BJ (cell line): ENCODE results near the gene MAML2. TPM values are rescaled to one million over a fixed set of nuclear protein-coding genes. Genes with fewer than 3 reads are reported as not detected.

Source experiments
- CTCF ChIA-PET: fragments of 350-600 bp; formaldehyde crosslinking; extraction: SDS; loops from one replicate; lab custom pipeline; 2021; ENCODE audit warnings: antibody characterized with exemption, inconsistent platforms; lab: Yijun Ruan, JAX
- POLR2A ChIA-PET: fragments of 300-600 bp; sonication (Branson Sonifier 250); formaldehyde crosslinking; extraction: SDS; loops from one replicate; lab custom pipeline; 2021; ENCODE audit warnings: antibody characterized with exemption; lab: Charles Lee
- DNase-seq: peaks from one replicate; pipeline ENCODE4 v3.0.0-alpha.2; 2011; ENCODE audit warnings: low read depth
- H3K27me3 ChIP-seq: 2 replicates; pipeline ENCODE4 v1.6.0; 2011; ENCODE audit warnings: low read length; ENCODE audit not compliant: control insufficient read depth, insufficient read depth
- H3K36me3 ChIP-seq: 2 replicates; pipeline ENCODE4 v1.5.1; 2011; ENCODE audit warnings: low read length; ENCODE audit not compliant: control insufficient read depth, insufficient read depth
- H3K4me3 ChIP-seq: 2 replicates; pipeline ENCODE4 v1.5.1; 2011; ENCODE audit warnings: low read depth, mild to moderate bottlenecking, control low read depth, low read length
- polyA plus RNA-seq: library from polyadenylated mRNA; depleted of rRNA; stranded (reverse); fragments of >200 nt; gene quantifications from 2 replicates; pipeline ENCODE4 v1.2.3, GENCODE V29; 2011
- TF ChIP-seq, protein P1 (sequence below): IDR thresholded peaks from 2 replicates; pipeline ENCODE4 v1.5.1; 2011; ENCODE audit warnings: low read depth, mild to moderate bottlenecking, control low read depth, inconsistent platforms, low read length, moderate library complexity; ENCODE audit not compliant: insufficient read depth

MAML2 gene
- polyA plus RNA-seq, 1 experiment = 22.0 TPM

DNA sequence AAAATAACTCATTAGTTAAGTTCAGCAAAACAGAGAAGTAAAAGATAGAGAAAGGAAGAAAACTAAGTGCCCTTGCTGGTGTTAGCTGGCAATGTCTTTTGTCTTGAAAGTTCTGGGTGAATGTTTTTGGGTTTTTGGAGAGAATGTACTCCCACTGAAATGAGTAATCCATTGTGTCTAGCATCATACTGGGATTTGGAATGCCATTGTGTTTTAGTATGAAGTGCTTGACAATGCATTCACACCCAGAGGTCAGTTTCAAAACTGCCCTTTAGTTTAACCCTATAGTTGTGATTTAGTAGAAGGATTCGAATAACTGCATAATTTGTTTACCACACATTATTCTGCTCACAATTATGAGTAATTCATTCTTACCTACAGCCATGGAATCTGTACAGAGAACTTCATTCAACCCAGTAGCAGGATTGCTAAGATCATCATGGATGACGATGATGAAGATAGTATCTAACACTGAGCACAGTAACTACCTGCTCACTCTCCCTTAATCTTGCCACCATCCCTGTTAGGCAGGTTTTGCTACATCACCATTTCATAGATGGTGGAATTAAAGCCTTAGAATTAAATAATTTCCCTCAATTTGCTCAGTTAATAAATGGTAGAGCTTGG, 33.9 kb downstream of the MAML2 start:
- Histone ChIP-seq H3K36me3 (no peaks in the 10 kb centered on the region), H3K4me3 (no peak overlapping the region), H3K27me3 (no peaks in the 10 kb centered on the region)
- TF ChIP-seq, protein P1, sequence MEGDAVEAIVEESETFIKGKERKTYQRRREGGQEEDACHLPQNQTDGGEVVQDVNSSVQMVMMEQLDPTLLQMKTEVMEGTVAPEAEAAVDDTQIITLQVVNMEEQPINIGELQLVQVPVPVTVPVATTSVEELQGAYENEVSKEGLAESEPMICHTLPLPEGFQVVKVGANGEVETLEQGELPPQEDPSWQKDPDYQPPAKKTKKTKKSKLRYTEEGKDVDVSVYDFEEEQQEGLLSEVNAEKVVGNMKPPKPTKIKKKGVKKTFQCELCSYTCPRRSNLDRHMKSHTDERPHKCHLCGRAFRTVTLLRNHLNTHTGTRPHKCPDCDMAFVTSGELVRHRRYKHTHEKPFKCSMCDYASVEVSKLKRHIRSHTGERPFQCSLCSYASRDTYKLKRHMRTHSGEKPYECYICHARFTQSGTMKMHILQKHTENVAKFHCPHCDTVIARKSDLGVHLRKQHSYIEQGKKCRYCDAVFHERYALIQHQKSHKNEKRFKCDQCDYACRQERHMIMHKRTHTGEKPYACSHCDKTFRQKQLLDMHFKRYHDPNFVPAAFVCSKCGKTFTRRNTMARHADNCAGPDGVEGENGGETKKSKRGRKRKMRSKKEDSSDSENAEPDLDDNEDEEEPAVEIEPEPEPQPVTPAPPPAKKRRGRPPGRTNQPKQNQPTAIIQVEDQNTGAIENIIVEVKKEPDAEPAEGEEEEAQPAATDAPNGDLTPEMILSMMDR = no peak
- DNase-seq = no peak
- POLR2A ChIA-PET = no interaction called here
- CTCF ChIA-PET = interaction anchor here (0.6 to 1.0 kb wide), 3 partner anchors 27 to 33 kb away, joined by 3 to 4 read pairs (median 3); no protein-coding TSS in a partner anchor

DNA sequence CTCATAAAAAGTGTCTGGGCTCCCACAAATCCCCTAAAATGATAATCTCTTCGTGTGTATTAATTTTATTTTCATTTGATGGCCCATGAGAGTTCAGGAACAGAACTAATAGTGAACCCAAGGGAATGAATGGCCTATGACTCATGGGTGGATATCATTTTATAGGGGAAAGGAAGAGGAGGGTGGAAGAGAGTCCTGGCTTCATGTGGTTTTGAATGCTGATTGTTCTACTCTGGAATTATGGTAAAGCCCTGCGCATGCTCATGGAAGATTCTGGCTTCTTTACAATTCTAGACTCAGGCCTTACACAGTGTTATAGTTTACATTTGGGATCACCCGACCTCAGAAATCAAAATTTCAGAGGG, 35.2 kb downstream of the MAML2 start:
- no peaks in the 10 kb centered on the region for H3K36me3 ChIP-seq
- DNase-seq = peak; percentile 70
- TF ChIP-seq, protein P1 = no peak
- peak overlapping the region; percentile 23; the same call in 1 of the 2 replicates for H3K4me3 ChIP-seq
- no peaks in the 10 kb centered on the region for H3K27me3 ChIP-seq
- ChIA-PET CTCF (interaction anchor here (1.2 to 1.5 kb wide), 2 partner anchors 43 to 68 kb away, joined by 3 read pairs; no protein-coding TSS in a partner anchor), POLR2A (interaction anchor here (0.8 kb wide), 1 partner anchor 34 kb away, joined by 4 read pairs; no protein-coding TSS in a partner anchor)

DNA sequence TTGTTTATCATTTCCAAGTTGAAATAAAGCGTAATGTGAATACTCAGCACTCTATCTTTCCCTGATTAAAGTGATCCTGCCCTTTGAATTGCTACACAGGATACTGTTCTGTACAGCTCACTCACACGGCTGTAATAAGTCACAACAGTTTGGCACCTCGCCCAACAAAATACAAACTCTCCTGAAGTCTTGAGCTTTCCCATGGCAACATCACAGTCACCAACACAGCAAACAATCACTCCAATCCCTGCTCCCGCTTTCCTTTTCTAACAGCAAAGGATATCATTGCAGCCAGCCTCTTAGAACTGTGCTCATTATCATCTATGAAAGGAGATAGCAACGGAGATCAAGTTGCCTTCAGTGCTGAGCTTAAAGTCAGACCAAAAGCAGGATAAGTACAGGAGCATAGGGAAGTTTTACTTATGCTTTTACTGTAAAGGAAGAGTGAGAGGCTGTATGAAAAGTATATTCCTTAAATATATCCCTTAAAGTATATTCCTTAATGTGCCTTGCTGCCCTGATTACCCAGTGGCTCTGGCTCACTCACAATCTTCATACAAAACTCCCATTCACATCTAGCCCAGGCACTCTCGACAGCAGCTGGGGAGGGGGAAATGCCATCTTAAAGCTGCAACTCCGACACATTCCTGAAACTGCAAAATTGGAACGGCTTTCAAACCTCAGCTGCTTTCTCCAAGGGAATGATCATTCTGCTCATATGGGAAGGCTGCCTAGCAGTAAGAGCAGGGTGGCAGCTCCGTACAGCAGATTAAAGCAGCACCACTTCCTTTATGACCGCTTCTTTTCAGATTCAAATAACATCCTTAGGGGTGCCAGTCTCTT, 35.8 kb downstream of the MAML2 start:
- POLR2A ChIA-PET = interaction anchor here (0.6 to 0.8 kb wide), 2 partner anchors 35 to 105 kb away, joined by 4 to 7 read pairs; no protein-coding TSS in a partner anchor
- DNase-seq = peak; percentile 86
- CTCF ChIA-PET = interaction anchor here (1.0 to 1.5 kb wide), 3 partner anchors 43 to 152 kb away, joined by 3 read pairs; no protein-coding TSS in a partner anchor
- H3K4me3 ChIP-seq = peak overlapping the region; percentile 23; the same call in 1 of the 2 replicates
- H3K36me3 ChIP-seq = no peaks in the 10 kb centered on the region
- H3K27me3 ChIP-seq = no peaks in the 10 kb centered on the region
- TF ChIP-seq, protein P1 = no peak

DNA sequence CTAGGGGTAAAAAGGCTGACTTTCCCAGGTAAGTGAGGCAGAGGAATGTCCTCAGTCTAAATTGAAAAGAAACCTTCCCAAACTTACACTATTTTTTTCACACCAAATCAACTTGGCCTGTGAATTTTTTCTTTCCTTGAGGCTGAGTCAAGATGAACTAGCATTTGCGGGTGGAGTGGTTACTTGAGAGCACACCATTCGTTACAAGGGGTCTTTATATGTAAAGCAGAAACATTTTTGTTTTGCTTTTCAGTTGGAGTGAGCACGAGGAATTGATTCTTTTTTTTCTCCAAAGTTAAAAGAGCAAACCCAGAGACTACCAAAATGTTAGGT, 36.4 kb downstream of the MAML2 start:
- TF ChIP-seq, protein P1 = no peak
- CTCF ChIA-PET = interaction anchor here (1.0 to 1.5 kb wide), 3 partner anchors 42 to 151 kb away, joined by 3 read pairs; no protein-coding TSS in a partner anchor
- H3K4me3 ChIP-seq = no peak overlapping the region
- H3K36me3 ChIP-seq = no peaks in the 10 kb centered on the region
- POLR2A ChIA-PET = interaction anchor here (0.6 kb wide), 1 partner anchor 104 kb away, joined by 7 read pairs; no protein-coding TSS in a partner anchor
- H3K27me3 ChIP-seq = no peaks in the 10 kb centered on the region
- no peak for DNase-seq

DNA sequence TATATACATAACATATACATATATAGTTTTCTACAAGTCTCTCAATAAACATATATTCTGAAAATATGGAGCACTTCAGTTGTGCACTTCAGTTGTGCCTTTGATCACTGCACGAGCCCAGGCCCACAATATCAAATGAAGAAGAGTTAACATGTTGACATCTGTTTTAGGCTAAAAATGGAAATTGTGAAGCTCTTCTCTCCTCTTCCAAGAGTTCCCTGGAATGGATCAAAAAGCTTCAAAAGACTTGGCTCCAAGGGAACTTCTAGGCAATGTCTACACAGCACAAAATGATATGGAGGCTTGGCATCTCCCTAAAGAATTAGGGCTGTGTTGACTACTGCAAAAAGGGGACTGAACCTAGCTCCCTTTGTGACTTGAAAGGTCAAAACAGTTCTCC, 36.9 kb downstream of the MAML2 start:
- TF ChIP-seq, protein P1 = no peak
- ChIA-PET CTCF (interaction anchor here (0.7 to 1.0 kb wide), 2 partner anchors 25 to 151 kb away, joined by 3 read pairs; no protein-coding TSS in a partner anchor), POLR2A (no interaction called here)
- DNase-seq = no peak
- Histone ChIP-seq H3K36me3 (no peaks in the 10 kb centered on the region), H3K27me3 (no peaks in the 10 kb centered on the region), H3K4me3 (no peak overlapping the region)
